GM18951 (cell line): ENCODE data around the gene ATXN7L2.

Experiments used
- POLR2A ChIP-seq: IDR thresholded peaks from 4 replicates; pipeline ENCODE4 v1.6.1; 2011; ENCODE audit warnings: mild to moderate bottlenecking; ENCODE audit not compliant: insufficient read length, insufficient read depth; ENCODE audit errors: extremely low read depth
- in situ Hi-C: fragments of 300-500 bp; cut with MboI; formaldehyde crosslinking; loops from one replicate; pipeline ENCODE4 v1.12.0; 2022; ENCODE audit warnings: low sequenced_read_pairs, mixed read lengths, inconsistent platforms; ENCODE audit not compliant: unreplicated experiment

The ATXN7L2 gene

DNA sequence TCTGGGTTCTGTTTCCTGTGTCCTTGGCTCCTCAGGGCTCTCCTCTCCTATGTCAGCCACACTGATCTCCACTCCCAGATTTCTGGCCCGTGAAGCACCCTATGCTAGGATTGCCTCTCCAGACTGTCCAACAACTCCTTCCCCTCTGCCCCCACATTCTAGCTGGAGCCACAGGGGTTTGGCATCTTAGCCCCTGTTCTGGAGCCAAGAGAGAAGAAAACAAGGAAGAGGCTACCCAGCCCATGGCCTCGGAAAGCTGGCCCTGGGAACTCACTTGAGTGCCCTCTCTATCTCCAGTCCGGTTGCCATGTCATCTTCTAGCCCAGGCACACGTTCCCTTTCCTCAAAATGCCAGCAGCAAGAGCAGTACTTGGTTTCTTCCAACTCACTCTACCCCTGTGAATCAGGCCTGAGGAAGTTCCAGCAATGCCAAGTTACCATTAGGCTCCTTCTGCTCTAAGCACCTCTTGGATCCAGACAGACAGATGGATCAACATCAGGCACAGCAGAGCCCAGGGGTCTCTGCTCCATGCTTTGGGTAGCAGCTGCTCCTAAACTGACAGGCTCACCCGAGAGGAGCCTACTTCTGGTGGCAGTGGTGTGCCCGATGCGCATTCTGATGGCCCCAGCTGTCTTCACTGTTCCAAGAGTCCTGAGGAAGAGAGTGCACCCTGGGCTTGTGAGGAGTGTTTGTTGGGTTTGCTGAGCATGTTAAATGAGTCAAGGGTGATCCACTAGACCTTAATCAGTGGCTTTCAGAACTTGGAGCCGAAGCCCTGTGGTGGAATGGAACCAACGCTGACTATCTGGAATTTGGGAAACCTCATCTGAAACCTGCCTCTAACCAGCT lies 44.4 kb downstream of the ATXN7L2 start:
- TF ChIP-seq POLR2A: no peak
- in situ Hi-C loops: no loop called here

DNA sequence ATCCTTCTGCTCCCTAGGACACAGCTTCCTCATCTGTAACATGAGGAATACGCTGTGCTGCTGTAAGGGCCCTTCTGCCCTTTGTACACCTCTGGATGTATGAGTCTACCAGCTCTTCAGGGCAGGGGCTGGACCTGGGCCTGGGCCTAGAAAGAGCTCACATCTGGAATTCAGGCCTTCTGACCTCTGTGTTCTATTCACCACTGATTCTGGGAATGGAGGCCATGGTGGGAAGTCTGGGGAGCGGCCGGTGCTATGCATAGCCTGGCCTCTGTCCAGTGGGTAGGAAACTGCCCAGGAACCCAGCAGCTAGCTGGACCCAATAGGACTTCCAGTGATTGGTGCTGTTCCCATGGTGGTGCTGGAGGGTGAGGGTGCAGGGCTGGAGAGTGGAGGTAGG lies 45.0 kb downstream of the ATXN7L2 start:
- no peak for TF ChIP-seq POLR2A
- in situ Hi-C loops: no loop called here

DNA sequence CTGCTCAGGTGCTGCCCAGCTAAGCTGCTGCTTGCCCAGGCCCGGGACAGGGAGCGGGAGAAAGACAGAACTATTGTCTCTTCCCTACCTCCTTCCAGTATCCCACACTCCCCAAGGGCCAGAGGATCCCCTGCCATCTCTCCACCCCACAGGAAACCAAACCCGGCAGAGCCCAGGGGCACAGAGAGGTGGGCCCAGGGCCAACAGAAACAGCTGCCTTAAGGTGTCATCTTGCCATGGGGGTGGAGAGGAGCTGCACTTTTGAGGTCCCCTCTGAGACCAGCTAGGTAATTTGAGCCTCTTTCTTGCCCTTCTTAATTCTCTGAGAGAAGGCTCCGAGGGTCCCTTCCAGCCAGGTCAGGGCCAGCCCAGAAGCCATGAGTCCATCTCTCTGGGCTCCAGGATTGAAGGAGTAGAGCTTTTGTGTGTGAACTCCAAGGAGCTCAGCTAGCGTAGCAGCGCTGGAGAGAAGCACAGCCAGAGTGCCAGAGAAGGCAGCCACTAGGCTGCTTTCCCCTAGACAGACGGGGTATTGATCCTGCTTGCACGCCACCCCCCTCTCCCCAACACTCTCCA lies 46.3 kb downstream of the ATXN7L2 start:
- TF ChIP-seq POLR2A: no peak
- in situ Hi-C loops: loop anchor here (5.0 to 10.0 kb wide), 2 partner anchors 33 to 265 kb away; no protein-coding TSS in a partner anchor

DNA sequence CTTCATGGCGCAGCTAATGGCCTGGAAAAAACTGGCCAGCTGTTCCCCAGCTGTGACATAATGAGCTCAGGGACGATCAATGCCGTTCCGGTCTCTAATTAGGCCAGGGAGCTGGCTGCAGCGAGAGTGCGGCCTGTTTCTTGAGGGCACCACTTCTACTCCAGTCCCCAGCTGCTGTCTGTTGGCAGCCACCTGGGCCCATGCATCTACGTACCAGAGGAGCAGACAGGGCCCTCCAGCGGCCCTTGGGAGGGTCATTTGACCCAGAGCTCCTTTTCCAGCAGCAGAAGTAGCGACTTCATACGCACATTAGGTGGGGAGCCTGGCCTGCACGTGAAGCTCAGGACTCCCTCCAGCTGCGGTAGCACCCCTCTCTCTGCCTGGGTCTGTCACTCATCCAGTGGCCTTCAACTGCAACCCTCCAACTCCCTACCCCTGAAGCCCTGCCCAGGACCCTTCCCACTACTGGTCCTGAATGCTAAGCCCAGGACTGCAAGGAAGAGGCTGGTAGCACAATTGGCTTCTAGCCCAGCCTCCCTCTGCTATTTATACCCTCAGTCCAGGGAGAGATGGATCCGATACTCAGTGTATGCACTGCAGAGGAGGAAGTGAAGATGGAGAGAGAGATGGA lies 46.9 kb downstream of the ATXN7L2 start:
- in situ Hi-C loops: loop anchor here (5.0 to 10.0 kb wide), 2 partner anchors 33 to 266 kb away; no protein-coding TSS in a partner anchor
- no peak for TF ChIP-seq POLR2A

DNA sequence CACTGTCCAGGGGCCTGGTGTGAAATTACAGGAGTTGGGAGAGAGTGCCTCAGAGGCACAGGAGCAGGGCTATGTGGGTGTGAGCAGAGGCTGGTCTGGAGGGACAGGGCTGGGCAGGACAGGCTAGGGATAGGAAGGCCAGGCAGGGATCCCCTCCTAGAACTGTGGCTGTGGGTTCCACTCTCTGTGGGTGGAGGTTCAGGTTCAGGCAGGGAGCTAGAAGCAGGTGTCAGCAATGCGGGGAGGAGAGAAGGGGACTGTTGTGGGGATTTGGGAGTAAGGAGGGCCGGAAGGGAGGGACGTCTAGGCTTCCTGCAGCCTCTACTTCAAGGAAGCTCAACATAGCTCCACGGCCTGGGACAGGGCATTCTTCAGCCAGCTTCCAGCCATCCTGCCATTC lies 47.7 kb downstream of the ATXN7L2 start:
- TF ChIP-seq POLR2A: no peak
- in situ Hi-C loops: loop anchor here (5.0 to 10.0 kb wide), 2 partner anchors 34 to 267 kb away; no protein-coding TSS in a partner anchor

DNA sequence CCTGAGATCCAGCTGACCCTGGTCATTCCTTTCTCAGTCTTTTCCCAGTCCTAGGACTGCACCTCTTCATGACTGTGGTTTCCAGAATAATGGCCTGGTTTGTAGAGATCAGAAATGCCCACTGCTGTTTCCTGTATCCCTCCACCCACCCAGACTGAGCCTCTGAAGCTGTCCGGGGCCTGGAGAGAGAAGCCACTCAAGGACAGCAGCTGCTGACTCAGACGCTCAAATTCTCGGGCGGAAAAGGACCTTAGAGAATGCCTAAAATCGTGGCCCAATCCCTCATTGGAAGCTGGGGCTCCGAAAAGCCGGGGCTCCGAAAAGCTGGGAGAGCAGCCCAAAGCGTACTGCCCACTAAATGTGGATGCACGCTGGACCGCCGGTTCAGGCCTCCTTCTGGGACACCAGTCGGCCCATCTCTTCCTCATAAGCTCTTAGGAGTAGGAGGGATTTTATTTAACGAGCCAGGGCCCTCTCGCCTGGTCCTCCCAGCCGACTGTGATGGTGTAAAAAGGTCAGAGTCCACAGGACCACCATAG lies 48.2 kb downstream of the ATXN7L2 start:
- TF ChIP-seq POLR2A: no peak
- in situ Hi-C loops: loop anchor here (5.0 to 10.0 kb wide), 2 partner anchors 35 to 267 kb away; no protein-coding TSS in a partner anchor

DNA sequence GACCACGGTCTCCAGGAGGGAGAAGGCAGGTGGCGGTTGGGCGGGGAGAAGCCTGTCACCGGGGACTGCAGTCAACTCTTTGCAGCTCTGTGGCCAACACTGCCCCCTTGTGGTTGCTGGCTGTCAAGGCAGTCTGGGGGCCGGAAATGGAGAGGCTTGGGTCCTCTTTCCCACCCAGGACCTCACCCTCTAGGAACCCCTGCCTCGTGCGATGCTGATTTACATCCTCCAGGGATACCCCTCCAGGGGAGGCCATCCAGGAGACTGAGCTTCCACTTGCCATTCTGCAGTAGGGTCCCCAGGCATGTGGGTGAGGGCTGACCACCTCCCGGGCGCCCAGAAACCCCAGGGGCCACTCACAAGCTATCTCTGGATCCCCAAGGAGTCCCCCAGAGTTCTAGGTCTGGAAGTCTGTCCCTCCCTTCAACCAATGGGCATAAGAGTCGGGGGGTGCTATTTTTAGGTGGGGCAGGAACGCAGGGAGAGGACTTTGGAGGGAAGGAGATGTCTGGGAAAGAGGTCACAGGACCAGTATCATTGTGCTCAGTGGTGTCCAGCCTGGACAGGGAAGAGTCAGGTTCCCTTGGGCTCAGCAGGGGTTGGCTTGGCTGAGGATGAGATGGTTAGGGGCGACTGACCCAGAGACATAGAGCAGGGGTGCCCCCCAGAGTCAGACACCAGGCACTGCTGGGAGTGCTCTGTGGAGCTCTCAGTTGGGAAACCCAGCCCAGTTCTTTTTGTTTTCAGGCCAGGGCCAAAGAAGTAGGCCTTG lies 48.8 kb downstream of the ATXN7L2 start:
- in situ Hi-C loops: loop anchor here (5.0 to 10.0 kb wide), 2 partner anchors 35 to 268 kb away; no protein-coding TSS in a partner anchor
- no peak for TF ChIP-seq POLR2A

DNA sequence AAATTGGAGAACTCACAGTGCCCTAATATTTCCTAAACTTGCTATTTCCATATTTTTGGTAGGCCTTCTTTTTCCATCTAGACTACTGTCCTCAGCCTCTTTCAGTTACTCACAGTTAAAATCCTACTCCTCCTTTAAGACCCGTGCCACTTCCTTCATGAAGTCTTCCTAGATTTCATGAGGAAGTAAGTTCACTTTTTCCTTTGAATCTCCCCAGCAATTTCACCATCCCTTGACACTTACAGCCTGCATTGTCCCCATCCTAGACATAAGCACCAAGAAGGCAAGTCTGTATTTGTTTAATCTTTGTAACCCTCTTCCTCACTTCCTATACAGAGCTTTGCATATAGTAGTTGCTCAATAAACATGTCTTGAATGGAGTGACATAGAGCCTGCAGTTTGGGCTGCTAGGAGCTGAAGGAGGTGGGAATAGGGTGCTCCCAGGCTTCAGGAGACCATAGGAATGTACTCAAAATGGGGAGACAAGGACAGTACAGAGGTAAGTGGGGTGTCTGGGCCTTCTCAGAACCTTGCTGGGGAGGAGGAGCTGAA lies 50.7 kb downstream of the ATXN7L2 start:
- in situ Hi-C loops: loop anchor here (5.0 to 10.0 kb wide), 2 partner anchors 37 to 270 kb away; no protein-coding TSS in a partner anchor
- TF ChIP-seq POLR2A: no peak

DNA sequence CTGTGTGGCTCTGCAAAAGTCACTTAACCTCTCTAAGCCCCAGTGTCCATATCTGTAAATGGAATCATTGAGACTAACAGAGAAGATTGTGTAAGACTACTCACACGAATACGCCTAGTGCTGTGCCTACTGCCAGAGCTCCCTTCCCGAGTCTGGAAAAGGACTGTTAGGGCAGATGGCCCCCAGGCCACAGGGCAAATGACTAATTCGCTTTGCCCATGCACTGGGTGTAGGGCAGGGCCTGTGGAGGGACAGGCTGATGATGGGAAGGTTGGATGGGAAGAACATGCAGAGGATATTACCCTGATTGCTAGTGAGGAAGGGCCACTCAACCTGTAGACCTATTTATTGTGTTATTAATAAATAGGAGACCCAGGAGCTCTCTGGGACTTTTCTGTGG lies 51.8 kb downstream of the ATXN7L2 start:
- in situ Hi-C loops: loop anchor here (10.0 kb wide), 1 partner anchor 271 kb away; no protein-coding TSS in a partner anchor
- no peak for TF ChIP-seq POLR2A

DNA sequence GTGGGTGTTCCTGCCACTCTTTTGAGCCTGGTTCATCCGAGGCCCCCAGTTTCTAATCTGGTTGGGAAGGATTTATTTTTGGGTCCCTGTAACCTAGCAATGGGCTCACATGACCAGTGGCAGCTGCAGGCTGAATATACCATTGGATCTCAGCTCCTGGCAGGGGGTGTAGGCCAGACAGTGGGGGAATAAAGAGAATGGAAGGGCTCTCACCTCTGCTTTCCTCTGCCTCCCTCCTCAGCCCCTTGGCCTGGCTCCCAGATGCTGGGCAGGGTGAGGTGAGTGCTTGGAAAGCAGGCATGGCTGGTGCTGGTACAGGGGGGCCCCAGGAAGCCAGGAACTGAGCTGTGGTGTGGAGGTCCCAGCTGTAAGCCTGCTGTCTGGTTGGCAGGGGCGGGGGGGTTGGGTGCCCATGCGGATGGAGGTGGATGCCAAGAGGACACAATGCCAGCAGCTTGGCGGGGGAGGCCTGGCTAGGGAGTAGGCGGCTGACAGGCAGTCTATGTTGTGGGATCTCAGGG lies 52.3 kb downstream of the ATXN7L2 start:
- no peak for TF ChIP-seq POLR2A
- in situ Hi-C loops: loop anchor here (10.0 kb wide), 1 partner anchor 271 kb away; no protein-coding TSS in a partner anchor

DNA sequence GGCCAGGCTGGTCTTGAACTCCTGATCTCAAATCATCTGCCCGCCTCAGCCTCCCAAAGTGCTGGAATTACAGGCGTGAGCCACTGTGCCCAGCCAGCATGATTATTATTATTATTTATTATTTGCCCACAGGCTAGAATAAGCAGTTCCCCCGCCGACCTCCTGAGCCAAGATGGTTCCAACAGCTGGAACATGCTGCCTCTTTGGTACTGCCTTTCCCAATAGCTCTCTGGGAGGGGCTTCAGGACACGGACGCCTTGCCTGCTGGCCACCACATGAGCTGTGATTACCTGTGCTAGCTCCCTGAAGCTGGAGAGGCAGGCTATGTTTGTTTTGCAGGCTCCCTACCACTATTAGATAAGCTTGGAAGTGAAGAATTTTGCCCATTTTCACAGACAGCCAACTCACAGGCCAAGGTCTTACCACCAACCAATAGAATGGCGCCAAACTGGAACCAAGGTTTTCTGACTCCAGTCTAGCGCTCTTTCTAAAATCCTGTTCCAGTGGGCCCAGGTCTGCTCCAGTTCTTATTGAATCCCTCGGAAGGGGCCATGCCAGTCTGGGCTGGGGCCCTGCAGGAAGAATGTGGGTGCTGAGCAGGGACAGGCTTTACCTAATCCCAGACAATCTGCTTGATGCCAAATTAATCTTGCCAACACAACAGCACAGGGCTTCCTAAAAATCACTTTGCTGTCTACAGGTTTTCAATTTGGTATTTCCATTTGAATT lies 53.9 kb downstream of the ATXN7L2 start:
- in situ Hi-C loops: loop anchor here (10.0 kb wide), 1 partner anchor 273 kb away; no protein-coding TSS in a partner anchor
- no peak for TF ChIP-seq POLR2A
